Kidney epithelial cell (primary cell): Measurements from ENCODE around the gene ZNF280A. TPM values are rescaled to one million over a fixed set of nuclear protein-coding genes. Genes with fewer than 3 reads are reported as not detected.

Source experiments
- DNase-seq: peaks from one replicate; pipeline ENCODE4 v3.0.0-alpha.2; 2010; ENCODE audit warnings: low read depth
- H3K27me3 ChIP-seq: 2 replicates; pipeline ENCODE4 v1.6.0; 2011; ENCODE audit warnings: low read length; ENCODE audit not compliant: control insufficient read depth, insufficient read depth
- H3K36me3 ChIP-seq: 2 replicates; pipeline ENCODE4 v1.5.1; 2011; ENCODE audit warnings: low read length; ENCODE audit not compliant: control insufficient read depth, insufficient read depth
- H3K4me3 ChIP-seq: 2 replicates; pipeline ENCODE4 v1.5.1; 2011; ENCODE audit warnings: low read depth, mild to moderate bottlenecking, control low read depth, low read length
- CTCF ChIP-seq: IDR thresholded peaks from 2 replicates; pipeline ENCODE4 v1.5.1; 2011; ENCODE audit warnings: mild to moderate bottlenecking, moderate library complexity, low read length, control low read depth, inconsistent platforms; ENCODE audit not compliant: insufficient read depth, poor library complexity, severe bottlenecking
- total RNA-seq: library from RNA; depleted of rRNA; stranded (reverse); fragments of >200 nt; gene quantifications from 2 replicates; pipeline ENCODE4 v1.2.3, GENCODE V29; 2015

The ZNF280A gene
- total RNA-seq, 1 donor from 2014 or later: not detected

GRCh38 chr22:22528780-22529179, 8.7 kb upstream of the ZNF280A start:
- Histone ChIP-seq H3K36me3 (no peaks in the 10 kb centered on the region), H3K4me3 (no peak overlapping the region), H3K27me3 (no peaks in the 10 kb centered on the region)
- no peak for TF ChIP-seq CTCF
- no peak for DNase-seq

- Histone ChIP-seq H3K27me3 (no peaks in the 10 kb centered on the region), H3K36me3 (no peaks in the 10 kb centered on the region), H3K4me3 (no peak overlapping the region)
- no peak for DNase-seq
- no peak for TF ChIP-seq CTCF
Measured at GRCh38 chr22:22527312-22527711, 7.2 kb upstream of the ZNF280A start.

DNA sequence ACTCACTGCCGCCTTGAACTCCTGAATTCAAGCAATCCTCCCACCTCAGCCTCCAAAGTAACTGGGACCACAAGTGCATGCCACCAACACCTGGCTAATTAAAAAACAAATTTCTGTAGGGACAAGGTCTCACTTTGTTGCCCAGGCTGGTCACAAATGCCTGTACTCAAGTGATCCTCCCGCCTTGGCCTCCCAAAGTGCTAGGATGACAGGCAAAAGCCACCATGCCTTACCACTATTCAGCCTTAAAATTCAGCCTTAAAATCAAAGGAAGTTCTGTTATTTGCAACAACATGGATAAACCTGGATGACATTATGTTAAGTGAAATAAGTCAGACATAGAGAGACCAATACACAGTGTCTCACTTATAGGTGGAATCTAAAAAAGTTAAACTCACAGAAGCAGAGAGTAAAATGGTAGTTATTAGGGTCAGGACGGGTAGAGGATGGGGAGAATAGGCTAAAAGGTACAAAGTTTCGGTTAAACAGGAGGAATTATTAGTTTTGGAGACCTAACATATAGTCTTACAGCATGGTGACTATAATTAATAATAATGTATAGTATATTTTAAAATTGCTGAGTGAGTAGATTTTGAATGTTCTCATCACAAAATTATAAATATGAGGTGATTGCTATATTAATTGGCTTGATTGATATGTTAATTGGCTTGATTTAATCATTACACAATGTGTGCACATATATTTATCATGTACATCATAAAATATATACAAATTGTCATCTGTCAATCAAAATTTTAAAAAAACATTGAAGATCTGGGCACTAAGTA, 6.2 kb upstream of the ZNF280A start:
- Histone ChIP-seq H3K27me3 (no peaks in the 10 kb centered on the region), H3K4me3 (no peak overlapping the region), H3K36me3 (no peaks in the 10 kb centered on the region)
- DNase-seq: no peak
- no peak for TF ChIP-seq CTCF

DNA sequence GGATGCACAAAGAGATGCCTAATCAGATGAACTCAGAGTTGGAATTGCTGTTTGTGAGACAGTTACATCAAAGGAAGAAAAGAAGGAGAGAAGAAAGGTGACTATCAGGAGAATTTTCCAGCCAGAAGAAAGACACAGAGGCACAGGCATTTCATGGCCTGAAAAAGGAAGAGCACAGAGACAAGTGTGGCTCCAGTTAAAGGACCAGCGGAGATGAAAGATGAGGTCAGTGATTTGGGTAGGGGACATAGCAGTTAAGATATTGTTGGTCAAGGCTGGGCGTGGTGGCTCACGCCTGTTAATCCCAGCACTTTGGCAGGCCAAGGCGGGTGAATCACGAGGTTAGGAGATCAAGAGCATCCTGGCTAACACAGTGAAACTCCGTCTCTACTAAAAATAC, 3.4 kb upstream of the ZNF280A start:
- DNase-seq: no peak
- TF ChIP-seq CTCF: no peak

GRCh38 chr22:22521631-22522030, 1.6 kb upstream of the ZNF280A start:
- Histone ChIP-seq H3K36me3 (no peaks in the 10 kb centered on the region), H3K4me3 (no peak overlapping the region), H3K27me3 (no peaks in the 10 kb centered on the region)
- DNase-seq: no peak
- no peak for TF ChIP-seq CTCF

More for the DNA sequence above, 3.4 kb upstream of the ZNF280A start:
- no peaks in the 10 kb centered on the region for H3K27me3 ChIP-seq
- H3K36me3 ChIP-seq: no peaks in the 10 kb centered on the region
- H3K4me3 ChIP-seq: no peak overlapping the region
